DMS 273 treated with DMSO at 0.1 percent for 48 hours (cell line): ENCODE results near the gene ONECUT3.
"Not testable (repeated sequence)": the region's sequence is repeated elsewhere in the genome, so short reads cannot be mapped to it uniquely, and the experiment has no call there.

ENCODE experiments used
- DNase-seq: peaks from one replicate; lab custom pipeline; 2025; lab: John Stamatoyannopoulos, UW

The ONECUT3 gene

DNA sequence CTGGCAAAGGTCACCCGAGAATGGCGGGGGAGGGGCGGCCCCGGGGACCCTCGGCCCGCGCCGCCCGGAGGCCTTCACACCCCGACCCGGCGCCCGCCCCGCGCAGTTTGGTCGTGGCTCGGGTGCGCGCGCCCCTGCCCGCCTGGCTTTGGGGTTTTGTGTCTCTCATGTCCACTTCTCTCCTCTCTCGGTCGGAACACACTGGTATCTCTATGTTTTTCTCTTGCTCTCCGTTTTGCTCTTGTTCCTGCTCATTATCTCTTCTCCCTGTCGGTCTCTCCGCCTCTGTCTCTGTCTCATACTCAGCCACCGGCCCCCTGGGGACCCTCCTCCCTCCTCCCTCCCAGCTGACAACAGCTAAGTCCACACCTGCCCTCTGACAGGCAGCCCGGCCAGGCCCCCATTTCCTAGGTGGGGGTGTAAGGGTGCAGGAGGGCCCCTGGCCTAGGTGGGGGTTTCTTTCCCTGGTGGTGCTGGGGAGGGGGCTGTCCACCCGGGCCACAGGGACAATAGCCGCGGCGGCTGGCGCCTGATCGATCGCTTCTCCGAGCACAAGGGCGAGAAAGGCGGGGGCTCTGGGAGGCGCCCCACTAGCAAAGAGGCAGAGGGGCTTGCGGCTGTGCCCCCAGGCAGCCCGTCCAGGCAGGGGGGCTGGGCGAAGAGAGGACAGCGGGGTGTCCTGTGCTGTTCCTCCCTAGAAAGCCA lies 2.3 kb downstream of the ONECUT3 start:
- DNase-seq = no peak

GRCh38 chr19:1756264-1756663 lies 3.0 kb downstream of the ONECUT3 start:
- DNase-seq = no peak

DNA sequence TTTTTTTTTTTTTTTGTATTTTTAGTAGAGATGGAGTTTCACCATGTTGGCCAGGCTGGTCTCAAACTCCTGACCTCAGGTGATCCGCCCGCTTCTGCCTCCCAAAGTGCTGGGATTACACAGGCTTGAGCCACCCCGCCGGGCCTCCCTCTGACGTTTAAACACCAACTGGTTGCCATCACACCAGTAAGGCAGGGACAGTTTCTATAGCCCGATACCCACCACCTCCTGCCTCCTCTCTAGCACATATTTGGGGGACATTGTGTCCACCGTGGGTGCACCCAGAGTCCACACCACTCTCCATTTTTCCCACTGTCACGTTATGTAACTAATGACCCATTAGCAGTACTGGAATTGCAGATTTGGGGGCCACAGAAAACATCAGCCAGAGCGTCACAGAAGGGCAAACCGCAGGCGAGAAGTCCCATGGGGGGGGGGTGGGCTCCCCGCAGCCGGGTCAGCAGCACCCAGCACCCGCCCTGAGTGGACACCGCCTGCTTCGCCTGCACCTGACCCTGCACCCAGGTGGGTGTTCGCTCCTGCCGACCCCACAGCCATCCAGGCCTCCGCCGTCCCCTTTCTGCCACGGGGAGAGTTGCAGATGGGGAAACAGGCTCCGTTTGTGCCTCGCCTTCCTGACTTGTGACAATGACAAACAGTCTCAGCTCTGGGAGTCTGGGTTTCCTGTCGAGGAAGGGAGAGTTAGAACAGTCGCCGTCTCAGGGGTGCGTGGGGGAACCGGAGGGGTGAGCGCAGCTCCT lies 3.6 kb downstream of the ONECUT3 start:
- no peak for DNase-seq

DNA sequence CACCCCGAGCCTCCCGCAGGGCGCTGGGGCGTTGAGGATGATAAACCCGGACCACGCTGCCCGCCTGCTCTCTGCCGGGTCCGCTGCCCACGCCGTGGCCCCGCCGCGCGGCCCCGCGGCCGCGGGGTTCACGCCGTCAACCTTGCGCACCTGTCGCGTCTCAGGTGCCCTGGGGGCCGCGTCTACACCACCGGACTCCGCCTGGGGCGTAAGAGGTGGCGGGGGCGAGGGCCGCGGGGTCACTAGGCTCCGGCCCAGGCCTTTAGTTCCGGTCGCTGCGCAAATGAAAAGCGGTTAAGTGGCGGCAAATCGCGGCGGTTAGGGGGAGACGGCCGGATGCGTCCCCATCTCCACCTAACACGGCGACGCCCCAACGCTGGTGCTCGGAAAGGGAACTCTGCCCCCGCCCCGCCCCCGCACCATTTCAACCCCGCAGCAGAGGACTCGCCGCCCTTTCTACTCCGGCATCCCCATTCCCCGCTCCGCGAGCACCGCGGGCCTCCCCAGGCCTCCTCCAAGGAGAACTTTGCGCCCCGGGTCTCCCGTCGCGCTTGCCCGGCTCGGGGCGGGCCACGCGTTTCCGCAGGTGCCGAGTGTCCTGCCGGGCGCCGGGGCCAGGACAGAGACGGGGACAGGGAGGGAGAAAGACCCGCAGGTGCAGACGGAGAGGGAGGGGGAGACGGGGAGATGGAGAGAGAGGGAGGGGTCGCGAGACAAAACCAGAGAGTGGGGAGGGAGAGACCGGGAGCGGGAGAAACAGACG lies 4.3 kb downstream of the ONECUT3 start:
- no peak for DNase-seq

DNA sequence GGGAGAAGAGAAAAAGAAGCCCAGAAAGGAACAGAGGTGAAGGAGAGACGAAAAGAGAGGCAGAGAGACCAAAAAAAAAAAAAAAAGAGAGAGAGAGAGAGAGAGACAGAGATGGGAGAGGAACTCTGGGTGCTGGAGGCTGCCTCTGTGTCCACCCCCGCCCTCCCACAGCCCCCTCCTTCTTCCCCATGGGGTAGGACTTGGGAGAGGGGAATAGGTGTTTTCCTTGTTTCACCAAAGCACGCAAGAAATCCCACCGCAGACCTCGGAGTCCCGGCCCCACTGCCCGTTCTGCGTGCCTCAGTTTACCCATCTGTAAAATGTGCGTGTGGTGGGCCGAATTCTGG lies 4.9 kb downstream of the ONECUT3 start:
- no peak for DNase-seq

DNA sequence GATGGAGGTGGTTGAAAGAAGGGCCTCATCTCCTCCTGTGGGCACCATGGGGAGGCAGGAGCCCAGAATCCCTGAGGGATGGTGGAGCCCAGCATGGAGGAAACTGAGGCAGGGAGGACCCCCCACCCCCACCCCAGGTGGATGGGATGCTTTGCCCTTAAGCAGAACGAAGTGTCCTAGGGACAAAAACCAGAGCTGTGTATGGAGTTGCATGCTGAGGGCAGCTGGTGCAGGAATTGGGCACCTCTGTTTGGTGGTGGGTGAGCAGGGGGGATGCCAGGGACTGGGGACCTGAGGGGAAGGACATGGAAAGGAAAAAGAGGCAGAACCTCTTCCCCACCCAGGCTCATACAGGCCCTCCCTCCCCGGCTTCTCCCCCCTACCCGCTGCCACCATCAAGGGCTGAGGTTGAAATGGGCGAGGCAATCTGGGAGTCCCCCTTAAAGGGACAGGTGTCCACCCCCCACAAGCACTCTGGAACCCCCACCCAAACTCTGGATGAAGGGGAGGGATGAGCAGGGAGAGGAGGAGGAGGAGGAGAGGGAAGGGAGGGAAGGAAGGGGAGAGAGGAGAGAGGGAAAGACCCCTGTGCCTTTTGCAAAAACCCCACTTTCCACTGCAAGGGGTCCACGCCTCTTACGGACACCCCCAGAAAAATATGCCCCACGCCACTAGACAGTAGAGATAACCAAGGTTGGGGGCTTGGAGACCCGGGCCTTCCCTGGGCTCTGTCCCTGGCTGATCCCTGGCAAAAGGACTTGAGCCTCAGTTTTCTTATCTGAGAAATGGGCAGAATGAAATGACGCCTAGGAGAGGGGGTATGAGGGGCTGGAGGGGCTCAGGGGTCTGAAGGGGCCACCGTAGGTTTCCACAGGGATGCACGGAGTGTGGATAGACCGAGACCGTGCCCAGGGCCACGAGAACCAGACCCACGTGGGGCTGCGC lies 5.9 kb downstream of the ONECUT3 start:
- no peak for DNase-seq

GRCh38 chr19:1760020-1760419 lies 6.7 kb downstream of the ONECUT3 start:
- DNase-seq = no peak

GRCh38 chr19:1760786-1761527 lies 7.7 kb downstream of the ONECUT3 start:
- not testable (repeated sequence) for DNase-seq

- DNase-seq = no peak
Measured at GRCh38 chr19:1761528-1762242, 8.4 kb downstream of the ONECUT3 start.

- DNase-seq = no peak
Measured at GRCh38 chr19:1762243-1763117, 9.2 kb downstream of the ONECUT3 start.

- no peak for DNase-seq
Measured at GRCh38 chr19:1763648-1764639, 10.6 kb downstream of the ONECUT3 start.

DNA sequence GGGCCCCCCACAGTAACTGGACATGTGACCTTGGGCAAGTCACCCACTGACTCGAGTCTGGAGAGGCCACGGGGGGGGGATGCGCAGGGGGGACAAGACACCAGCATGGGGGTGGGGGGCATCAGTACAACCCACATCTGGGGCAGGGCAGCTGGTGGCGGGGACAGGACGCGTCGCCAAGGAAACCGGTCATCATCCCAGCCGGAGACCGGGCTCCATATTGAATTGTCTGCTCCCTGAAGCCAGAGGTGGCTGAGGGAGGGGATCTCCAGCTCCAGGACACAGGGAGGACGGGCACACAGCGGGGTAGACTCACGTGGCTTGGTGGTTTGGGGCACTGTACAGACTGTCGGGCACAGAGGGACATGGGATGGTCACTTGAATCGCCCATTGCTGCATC lies 11.4 kb downstream of the ONECUT3 start:
- DNase-seq = no peak

- DNase-seq = no peak
Measured at GRCh38 chr19:1765232-1765903, 12.1 kb downstream of the ONECUT3 start.

GRCh38 chr19:1765904-1766799 lies 12.8 kb downstream of the ONECUT3 start:
- DNase-seq = no peak

GRCh38 chr19:1766800-1767352 lies 13.6 kb downstream of the ONECUT3 start:
- no peak for DNase-seq

DNA sequence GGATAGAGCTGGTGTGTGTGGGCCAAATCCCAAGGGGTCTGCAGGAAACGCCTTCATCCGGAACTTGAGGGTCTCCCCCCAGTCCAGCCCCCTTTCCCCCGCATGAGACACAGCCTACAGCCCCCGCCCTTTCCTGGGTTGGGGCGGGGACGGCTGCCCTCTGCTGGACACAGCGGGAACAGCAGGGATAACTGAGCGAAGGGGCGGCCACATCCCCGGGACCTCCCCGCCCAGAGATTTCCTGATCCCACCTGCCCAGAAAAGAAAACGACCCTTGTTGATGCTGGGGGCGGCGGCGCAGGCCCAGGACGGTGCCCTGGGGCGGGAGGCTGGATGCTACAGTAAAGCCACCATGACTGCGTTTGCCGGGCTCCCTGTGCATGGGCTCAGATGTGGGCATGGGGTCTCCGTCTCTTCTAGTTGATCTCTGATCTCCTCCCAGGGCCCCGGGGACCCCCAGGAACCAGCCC lies 14.2 kb downstream of the ONECUT3 start:
- DNase-seq = no peak
